ENCODE measurements around the gene BRMS1. TPM values are rescaled to one million over a fixed set of nuclear protein-coding genes. Genes with fewer than 3 reads are reported as not detected.
"Not testable (repeated sequence)": the region's sequence is repeated elsewhere in the genome, so short reads cannot be mapped to it uniquely, and the experiment has no call there.

BRMS1 gene
- polyA plus RNA-seq, 1 experiment = 35.2 TPM

DNA sequence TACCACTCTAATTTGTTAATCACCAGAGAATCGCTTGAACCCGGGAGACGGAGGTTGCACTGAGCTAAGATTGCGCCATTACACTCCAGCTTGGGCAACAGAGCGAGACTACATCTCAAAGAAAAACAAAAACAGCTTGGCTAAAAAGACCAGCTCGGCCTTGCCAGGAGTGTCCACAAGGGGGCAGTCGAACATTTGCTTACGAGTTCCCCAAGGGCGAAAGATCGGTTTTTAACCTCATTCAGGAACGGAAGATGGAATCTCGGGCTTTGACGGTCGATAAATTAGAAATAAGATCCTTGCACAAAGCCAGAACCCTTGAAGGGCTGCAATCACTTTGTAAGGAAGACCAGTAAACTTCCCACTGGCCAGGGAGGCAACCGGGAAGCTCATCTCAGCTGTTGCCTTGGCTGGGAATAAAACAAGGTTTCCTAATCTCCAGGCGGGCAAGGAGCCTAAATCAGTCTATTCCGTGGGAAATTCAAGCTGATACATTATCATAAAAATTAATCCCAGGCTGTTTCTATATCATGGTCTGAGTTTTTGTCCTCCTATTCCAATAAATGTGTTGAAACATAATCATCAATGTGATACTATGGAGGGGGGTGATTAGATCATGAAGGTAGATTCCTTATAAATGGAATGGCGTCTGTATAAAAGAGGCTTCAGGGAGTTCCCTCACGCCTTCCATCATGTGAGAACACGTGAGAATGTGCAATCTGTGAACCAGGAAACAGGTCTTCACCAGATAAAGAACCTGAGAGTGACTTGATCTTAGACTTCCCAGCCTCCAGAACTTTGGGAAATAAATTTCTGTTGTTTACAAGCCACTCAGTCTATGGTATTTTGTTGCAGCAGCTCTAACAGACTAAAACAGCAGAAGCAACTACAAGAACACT lies 41.5 kb upstream of the BRMS1 start:
- DNase-seq (ENCODE audit: low read depth, low spot score) = peak; percentile 66
- peak overlapping the region; percentile 41 for H3K4me3 ChIP-seq (ENCODE audit: low read depth, low read length)
- H3K27me3 ChIP-seq (ENCODE audit: control insufficient read depth, insufficient read depth, low read length) = no peaks in the 10 kb centered on the region
- no peak overlapping the region for H3K27ac ChIP-seq (ENCODE audit: low read depth, low read length)
- CTCF ChIA-PET = interaction anchor here (0.6 to 9.5 kb wide), 44 partner anchors 9 to 538 kb away, joined by 3 to 98 read pairs (median 5); partner anchors contain the start of genes MRPL11, NPAS4, SLC29A2 and YIF1A
- H3K9me3 ChIP-seq (ENCODE audit: control insufficient read depth, insufficient read depth, low read length) = no peaks in the 10 kb centered on the region
- POLR2A ChIA-PET = interaction anchor here (0.7 to 1.1 kb wide), 2 partner anchors 38 to 80 kb away, joined by 3 read pairs; no protein-coding TSS in a partner anchor
- TF ChIP-seq, protein P1, sequence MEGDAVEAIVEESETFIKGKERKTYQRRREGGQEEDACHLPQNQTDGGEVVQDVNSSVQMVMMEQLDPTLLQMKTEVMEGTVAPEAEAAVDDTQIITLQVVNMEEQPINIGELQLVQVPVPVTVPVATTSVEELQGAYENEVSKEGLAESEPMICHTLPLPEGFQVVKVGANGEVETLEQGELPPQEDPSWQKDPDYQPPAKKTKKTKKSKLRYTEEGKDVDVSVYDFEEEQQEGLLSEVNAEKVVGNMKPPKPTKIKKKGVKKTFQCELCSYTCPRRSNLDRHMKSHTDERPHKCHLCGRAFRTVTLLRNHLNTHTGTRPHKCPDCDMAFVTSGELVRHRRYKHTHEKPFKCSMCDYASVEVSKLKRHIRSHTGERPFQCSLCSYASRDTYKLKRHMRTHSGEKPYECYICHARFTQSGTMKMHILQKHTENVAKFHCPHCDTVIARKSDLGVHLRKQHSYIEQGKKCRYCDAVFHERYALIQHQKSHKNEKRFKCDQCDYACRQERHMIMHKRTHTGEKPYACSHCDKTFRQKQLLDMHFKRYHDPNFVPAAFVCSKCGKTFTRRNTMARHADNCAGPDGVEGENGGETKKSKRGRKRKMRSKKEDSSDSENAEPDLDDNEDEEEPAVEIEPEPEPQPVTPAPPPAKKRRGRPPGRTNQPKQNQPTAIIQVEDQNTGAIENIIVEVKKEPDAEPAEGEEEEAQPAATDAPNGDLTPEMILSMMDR (IDR thresholded peaks at IDR 0.05; ENCODE audit: low read depth, low read length) = peak; percentile 95

DNA sequence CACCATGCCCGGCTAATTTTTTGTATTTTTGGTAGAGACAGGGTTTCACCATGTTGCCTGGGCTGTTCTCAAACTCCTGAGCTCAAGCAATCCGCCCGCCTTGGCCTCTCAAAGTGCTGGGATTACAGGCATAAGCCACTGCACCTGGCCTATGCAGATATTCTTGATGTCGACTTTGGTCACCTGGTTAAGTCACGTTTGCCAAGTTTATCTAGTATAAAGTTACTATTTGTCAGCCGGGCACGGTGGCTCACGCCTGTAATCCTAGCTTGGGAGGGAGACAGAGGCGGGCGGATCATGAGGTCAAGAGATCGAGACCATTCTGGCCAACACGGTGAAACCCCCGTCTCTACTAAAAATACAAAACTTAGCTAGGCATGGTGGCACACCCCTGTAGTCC lies 39.4 kb upstream of the BRMS1 start:
- POLR2A ChIA-PET; H3K27me3 ChIP-seq (ENCODE audit: control insufficient read depth, insufficient read depth, low read length); DNase-seq (ENCODE audit: low read depth, low spot score); H3K27ac ChIP-seq (ENCODE audit: low read depth, low read length); H3K9me3 ChIP-seq (ENCODE audit: control insufficient read depth, insufficient read depth, low read length); H3K4me3 ChIP-seq (ENCODE audit: low read depth, low read length): not testable (repeated sequence)
- CTCF ChIA-PET = interaction anchor here (1.3 to 9.5 kb wide), 3 partner anchors 34 to 72 kb away, joined by 4 to 98 read pairs (median 16); partner anchors contain the start of gene BRMS1

DNA sequence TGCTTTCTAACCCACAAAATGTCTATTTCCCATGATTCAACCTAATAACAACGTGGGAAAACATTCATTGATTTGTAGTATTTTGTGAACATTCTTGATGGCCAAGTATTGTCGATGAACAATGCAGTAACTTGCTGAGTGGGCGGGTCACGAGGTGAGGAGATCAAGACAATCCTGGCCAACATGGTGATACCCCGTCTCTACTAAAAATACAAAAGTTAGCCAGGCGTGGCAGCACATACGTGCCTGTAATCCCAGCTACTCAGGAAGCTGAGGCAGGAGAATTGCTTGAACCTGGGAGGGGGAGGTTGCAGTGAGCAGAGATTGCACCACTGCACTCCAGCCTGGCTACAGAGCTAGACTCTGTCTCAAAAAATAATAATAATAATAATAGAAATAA lies 35.4 kb upstream of the BRMS1 start:
- not testable (repeated sequence) for H3K27ac ChIP-seq (ENCODE audit: low read depth, low read length); H3K9me3 ChIP-seq (ENCODE audit: control insufficient read depth, insufficient read depth, low read length); H3K27me3 ChIP-seq (ENCODE audit: control insufficient read depth, insufficient read depth, low read length); H3K4me3 ChIP-seq (ENCODE audit: low read depth, low read length); DNase-seq (ENCODE audit: low read depth, low spot score)
- ChIA-PET CTCF (interaction anchor here (0.6 to 1.6 kb wide), 3 partner anchors 9 to 69 kb away, joined by 4 to 6 read pairs (median 5); no protein-coding TSS in a partner anchor), POLR2A (interaction anchor here (0.8 kb wide), 1 partner anchor 28 kb away, joined by 7 read pairs; no protein-coding TSS in a partner anchor)

DNA sequence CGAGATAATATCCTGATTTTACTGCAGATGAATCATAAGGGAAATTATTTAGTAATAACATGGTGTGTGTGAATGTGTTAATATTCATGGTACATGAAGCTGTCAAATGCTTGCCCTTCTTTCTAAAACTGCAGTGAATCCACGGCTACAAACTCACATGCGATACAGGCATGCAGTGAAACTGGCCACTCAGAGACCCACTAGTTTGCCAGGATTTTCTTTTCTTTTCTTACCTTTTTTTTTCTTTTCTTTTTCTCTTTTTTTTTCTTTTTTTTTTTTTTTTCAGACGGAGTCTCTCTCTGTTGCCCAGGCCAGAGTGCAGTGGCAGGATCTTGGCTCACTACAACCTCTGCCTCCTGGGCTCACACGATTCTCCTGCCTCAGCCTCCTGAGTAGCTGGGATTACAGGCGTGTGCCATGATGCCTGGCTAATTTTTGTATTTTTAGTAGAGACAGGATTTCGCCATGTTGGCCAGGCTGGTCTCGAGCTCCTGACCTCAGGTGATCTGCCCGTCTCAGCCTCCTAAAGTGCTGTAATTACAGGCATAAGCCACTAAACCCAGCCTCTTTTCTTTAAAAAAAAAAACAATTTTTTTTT lies 28.9 kb upstream of the BRMS1 start:
- POLR2A ChIA-PET; H3K9me3 ChIP-seq (ENCODE audit: control insufficient read depth, insufficient read depth, low read length); DNase-seq (ENCODE audit: low read depth, low spot score); H3K4me3 ChIP-seq (ENCODE audit: low read depth, low read length); H3K27ac ChIP-seq (ENCODE audit: low read depth, low read length): not testable (repeated sequence)
- H3K27me3 ChIP-seq (ENCODE audit: control insufficient read depth, insufficient read depth, low read length) = peaks cover 14% of the 10 kb centered on the region
- CTCF ChIA-PET = interaction anchor here (0.6 to 1.6 kb wide), 4 partner anchors 12 to 151 kb away, joined by 4 to 10 read pairs (median 4); no protein-coding TSS in a partner anchor

DNA sequence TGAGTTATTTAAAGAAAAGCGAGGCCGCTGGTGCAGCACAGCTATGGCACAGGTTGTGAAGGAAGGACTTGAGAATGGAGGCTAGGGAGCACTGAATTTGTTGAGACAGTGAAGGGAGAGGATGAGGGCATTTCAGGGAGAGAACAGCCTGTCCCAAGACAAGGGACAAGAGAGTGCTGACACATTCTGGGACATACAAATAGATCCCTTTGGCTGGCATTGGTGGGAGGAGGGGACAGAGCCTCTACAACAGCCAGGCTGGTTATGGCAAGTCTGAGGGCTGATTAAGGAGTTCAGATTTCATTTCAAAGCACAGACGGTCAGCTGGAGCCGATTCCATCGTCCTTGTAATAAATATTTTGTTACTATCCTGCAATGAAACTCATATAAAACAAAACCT lies 28.4 kb upstream of the BRMS1 start:
- Histone ChIP-seq H3K4me3 (ENCODE audit: low read depth, low read length) (no peak overlapping the region), H3K9me3 (ENCODE audit: control insufficient read depth, insufficient read depth, low read length) (no peaks in the 10 kb centered on the region), H3K27ac (ENCODE audit: low read depth, low read length) (no peak overlapping the region), H3K27me3 (ENCODE audit: control insufficient read depth, insufficient read depth, low read length) (peaks cover 14% of the 10 kb centered on the region)
- TF ChIP-seq, protein P1 (IDR thresholded peaks at IDR 0.05; ENCODE audit: low read depth, low read length) = no peak
- CTCF ChIA-PET = interaction anchor here (0.6 to 1.6 kb wide), 3 partner anchors 13 to 150 kb away, joined by 4 to 10 read pairs (median 4); no protein-coding TSS in a partner anchor
- no peak for DNase-seq (ENCODE audit: low read depth, low spot score)
- POLR2A ChIA-PET = no interaction called here

DNA sequence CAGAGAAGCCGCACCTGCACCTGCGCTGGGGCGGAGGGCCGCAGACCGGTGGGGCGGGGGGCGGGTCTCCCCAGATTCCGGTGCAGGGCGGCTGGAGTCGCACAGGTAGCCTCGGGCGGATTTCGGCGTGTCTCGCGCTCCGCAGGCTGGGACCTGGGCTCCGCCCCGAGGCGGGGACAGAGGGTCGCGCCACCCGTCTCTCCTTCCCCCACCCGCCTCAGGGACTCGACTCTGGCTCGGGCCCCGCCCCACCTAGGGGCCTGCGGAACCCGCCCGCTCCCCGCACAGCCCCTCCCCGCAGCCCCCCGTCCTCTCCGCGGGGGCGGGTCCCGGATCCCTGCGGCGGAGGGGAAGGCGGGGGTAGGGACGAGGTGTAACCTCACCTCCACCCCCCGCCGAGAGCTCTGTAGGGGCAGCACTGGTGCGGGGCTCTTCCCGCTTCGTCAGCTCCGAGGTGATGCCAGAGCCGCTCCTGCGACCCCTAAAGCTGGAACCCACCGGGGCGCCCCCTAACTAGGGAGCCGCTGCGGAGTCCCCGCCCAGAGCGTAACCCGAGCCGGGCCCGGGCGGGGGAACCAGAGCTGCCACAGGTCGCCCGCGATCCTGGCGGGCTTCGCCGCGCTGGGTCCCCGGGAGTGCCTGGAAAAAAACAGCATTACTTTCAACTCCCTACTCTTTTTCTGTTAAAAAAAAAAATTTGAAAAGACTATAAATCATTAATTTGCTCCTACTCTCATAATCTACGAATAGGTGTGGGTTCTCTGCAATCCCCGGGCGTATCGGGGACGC lies 26.9 kb upstream of the BRMS1 start, which contains the start of gene SLC29A2:
SLC29A2 (minus strand) TSS at position 134 of the 789 bp plus-strand sequence. CDS start 169 bp downstream, outside the sequence.
- no peak within 1 kb of the TSS for H3K27ac ChIP-seq (ENCODE audit: low read depth, low read length)
- H3K4me3 ChIP-seq (ENCODE audit: low read depth, low read length) = peak within 1 kb of the TSS; percentile 61
- no peak for DNase-seq (ENCODE audit: low read depth, low spot score)
- no peaks in the 10 kb centered on the region for H3K9me3 ChIP-seq (ENCODE audit: control insufficient read depth, insufficient read depth, low read length)
- TF ChIP-seq, protein P1 (IDR thresholded peaks at IDR 0.05; ENCODE audit: low read depth, low read length) = no peak
- ChIA-PET POLR2A (interaction anchor here (1.1 kb wide), 1 partner anchor 59 kb away, joined by 3 read pairs; no protein-coding TSS in a partner anchor), CTCF (interaction anchor here (0.8 to 2.5 kb wide), 3 partner anchors 14 to 18 kb away, joined by 4 to 17 read pairs (median 6); no protein-coding TSS in a partner anchor)
- peaks cover 14% of the 10 kb centered on the region for H3K27me3 ChIP-seq (ENCODE audit: control insufficient read depth, insufficient read depth, low read length)
